HEK293 (cell line): ENCODE measurements around the gene ATP12A.

Experiments used
- PATZ1 ChIP-seq: fragments of 450-650 bp; formaldehyde crosslinking; IDR thresholded peaks from 2 replicates; pipeline ENCODE4 v1.5.1; 2016; ENCODE audit warnings: missing biosample characterization, missing genetic modification characterization
- PRDM2 ChIP-seq: fragments of 450-650 bp; formaldehyde crosslinking; IDR thresholded peaks from 2 replicates; pipeline ENCODE4 v1.5.1; 2016; ENCODE audit warnings: missing biosample characterization, missing genetic modification characterization, borderline replicate concordance
- ZNF292 ChIP-seq: fragments of 450-650 bp; formaldehyde crosslinking; IDR thresholded peaks from 2 replicates; pipeline ENCODE4 v1.5.1; 2016; ENCODE audit warnings: low read depth, missing biosample characterization, missing genetic modification characterization, borderline replicate concordance
- ZNF76 ChIP-seq: fragments of 450-650 bp; formaldehyde crosslinking; IDR thresholded peaks from 2 replicates; pipeline ENCODE4; 2016; ENCODE audit warnings: low read depth, missing biosample characterization, missing genetic modification characterization, borderline replicate concordance
- TF ChIP-seq, protein P1 (sequence below): fragments of 450-650 bp; formaldehyde crosslinking; IDR thresholded peaks from 2 replicates; pipeline ENCODE4 v1.5.1; 2016; ENCODE audit warnings: missing biosample characterization, missing genetic modification characterization

DNA sequence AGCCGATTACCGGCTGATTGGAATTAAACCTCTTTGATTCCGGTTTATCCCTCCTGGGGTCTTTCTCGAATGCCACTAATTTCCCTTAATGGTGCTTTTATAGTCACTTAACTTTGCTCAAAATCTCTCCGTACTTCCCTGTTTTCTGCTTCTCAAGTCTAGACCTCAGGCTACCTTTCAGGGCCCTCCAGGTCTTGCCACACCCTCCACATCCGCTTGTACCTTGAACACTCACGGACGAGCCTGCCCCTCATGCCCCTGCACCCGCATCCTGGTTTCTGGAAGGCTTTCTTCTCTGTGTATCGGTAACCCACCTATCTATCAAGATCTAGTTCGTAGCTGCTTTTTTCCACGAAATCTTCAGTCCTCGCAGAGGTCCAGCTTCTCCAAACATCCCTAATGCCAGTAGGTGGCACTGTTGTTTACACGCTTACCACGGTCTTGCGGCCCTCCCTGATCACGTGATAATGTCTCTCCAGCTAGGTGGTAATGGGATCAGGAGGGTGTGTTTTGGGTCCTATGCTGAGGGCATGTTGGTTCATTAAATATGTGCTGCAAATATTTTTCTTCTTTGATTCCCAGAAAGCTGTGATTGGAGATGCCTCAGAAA lies 13.8 kb downstream of the ATP12A start:
- TF ChIP-seq ZNF76 (tag by site-specific recombination) (no peak), PATZ1 (tag by site-specific recombination) (no peak), ZNF292 (tag by site-specific recombination) (no peak), PRDM2 (tag by site-specific recombination) (no peak)
- TF ChIP-seq, protein P1, sequence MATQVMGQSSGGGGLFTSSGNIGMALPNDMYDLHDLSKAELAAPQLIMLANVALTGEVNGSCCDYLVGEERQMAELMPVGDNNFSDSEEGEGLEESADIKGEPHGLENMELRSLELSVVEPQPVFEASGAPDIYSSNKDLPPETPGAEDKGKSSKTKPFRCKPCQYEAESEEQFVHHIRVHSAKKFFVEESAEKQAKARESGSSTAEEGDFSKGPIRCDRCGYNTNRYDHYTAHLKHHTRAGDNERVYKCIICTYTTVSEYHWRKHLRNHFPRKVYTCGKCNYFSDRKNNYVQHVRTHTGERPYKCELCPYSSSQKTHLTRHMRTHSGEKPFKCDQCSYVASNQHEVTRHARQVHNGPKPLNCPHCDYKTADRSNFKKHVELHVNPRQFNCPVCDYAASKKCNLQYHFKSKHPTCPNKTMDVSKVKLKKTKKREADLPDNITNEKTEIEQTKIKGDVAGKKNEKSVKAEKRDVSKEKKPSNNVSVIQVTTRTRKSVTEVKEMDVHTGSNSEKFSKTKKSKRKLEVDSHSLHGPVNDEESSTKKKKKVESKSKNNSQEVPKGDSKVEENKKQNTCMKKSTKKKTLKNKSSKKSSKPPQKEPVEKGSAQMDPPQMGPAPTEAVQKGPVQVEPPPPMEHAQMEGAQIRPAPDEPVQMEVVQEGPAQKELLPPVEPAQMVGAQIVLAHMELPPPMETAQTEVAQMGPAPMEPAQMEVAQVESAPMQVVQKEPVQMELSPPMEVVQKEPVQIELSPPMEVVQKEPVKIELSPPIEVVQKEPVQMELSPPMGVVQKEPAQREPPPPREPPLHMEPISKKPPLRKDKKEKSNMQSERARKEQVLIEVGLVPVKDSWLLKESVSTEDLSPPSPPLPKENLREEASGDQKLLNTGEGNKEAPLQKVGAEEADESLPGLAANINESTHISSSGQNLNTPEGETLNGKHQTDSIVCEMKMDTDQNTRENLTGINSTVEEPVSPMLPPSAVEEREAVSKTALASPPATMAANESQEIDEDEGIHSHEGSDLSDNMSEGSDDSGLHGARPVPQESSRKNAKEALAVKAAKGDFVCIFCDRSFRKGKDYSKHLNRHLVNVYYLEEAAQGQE (tag by site-specific recombination), result no peak
